GM19468 (cell line): ENCODE data around the gene FGF1.

Source experiments
- ATAC-seq: cut with Tn5 transposase; IDR thresholded peaks from one replicate; pipeline ENCODE4 v1.9.1; 2021; ENCODE audit warnings: mild to moderate bottlenecking, moderate library complexity, moderate number of reproducible peaks; ENCODE audit not compliant: unreplicated experiment; ENCODE audit errors: extremely low read depth

The FGF1 gene

DNA sequence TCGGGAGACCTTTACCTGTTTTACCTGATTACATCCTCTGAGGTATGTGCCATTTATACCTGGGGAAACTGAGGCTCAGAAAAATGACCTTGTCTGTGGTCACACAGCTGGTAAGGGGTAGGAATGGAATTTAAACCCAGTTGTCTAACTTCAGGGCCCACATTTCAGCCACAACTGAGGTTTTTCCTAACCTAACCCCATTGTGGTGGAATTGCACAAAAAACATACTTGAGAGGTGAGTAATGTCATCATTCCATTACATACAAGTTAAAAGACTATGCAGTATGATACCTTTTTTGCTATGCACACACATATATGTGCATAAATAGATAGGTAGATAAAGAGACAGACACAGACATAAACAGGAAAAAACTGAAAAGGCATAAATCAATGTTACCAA lies 14.1 kb downstream of the FGF1 start:
- ATAC-seq = no peak

DNA sequence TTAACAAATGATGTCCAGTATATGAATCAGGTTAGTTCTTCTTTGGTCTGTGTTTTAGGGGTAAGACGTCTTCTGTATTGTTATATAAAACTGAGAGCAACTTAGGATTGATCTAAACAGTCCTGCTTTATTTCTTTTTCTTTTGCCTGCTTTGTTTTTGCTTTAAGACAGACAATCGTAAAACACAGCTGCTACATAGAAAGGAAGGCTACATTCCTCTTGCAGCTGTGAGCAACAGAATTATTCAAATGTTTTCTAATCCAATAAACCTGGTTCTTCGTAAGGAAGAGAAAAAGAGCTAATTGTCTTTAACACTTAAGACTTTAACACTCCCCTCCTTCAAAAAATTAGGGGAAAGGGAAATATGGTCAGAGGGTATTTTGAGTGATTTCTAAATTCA lies 14.6 kb downstream of the FGF1 start:
- no peak for ATAC-seq

DNA sequence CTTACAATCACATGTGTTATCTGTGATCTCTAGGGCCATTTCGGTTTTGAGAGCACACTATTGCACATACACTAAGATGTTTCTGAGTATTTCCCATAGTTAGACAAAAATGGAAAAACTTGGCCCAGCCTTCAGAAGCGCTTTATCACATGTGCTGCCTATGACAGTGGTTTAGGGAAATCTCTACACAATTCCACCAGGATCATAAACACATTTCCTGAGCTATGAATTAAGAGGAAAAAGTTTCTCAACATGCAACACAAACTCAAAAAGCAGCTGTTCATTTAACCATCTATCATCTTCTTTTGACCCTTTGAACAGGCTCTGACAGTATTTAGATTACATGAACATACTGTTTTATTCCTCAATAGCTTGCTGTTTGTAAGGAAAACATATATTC lies 15.1 kb downstream of the FGF1 start:
- ATAC-seq = no peak

DNA sequence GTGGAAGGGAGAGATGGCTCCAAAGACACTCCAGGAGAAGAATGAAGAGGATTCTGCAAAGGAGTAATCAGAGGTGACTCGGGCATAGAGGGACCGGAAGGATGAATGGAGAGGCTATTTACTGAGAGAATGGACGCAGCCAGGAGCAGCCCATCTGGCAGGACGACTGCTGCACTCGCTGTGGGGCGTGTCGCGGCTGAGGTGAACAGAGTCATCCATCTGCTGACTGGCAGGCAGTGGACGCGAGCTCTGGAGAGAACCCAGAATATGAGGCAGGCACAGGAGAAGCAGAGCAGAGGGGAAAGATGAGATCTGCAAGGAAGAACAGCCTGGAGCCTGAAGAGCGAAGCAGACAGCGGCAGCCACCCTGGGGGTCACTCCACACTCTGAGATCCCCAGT lies 16.4 kb downstream of the FGF1 start:
- no peak for ATAC-seq

DNA sequence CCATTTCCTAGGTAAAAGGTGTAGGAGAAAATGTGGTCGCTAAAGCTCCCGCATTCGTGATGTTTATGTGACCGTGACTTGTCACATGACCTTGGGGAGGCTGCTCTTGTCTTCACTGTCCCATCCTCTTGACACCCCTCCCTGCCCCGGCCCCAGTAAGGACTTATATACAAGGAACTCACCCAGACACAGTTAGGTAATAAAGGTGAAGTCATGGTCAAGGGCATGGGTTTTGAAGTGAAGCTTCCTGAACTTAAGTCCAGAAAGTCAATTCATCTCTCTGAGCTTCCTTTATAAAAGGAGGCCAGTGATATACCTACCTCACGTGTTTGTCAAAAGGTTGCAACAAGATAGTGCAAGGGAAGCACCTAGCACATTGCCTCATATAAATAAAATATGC lies 17.6 kb downstream of the FGF1 start:
- ATAC-seq = no peak

DNA sequence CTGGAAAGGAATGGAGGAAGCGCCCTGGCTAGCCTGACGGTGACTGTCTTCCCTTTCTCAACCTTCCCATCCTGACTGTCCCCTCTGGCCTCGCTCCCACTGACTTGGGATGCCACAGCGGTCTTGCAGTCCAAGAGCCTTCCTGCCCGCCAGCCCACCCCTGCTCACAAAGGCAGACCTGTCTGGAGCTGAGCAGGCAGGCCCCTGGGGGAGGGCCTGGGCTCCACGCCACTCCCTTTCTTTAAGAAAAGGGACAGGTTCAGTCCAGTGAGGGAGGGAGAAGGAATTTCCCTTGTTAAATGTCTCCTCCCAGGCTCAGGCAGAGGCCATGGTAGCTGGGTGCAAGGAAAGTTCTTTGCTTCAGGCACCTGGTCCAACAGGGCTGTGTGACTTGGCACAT lies 18.1 kb downstream of the FGF1 start:
- no peak for ATAC-seq

DNA sequence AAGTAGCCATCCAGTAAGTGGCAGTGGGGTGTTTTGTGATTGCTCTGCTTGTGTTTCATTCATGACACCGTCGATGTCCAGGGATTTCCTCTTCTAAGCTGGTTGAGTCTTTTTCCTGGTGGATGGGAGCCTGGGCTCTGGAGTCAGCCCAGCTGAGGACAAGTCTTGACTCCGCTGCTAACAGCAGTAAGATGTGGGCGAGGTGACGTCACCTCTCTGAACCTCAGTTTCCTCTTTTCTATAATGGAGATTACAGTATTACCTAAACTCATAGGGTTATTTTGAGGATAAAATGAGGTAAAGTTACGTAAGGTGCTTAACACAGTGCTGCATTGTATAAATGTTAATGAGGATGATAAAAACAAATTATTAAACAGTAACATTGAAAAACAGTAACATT lies 21.3 kb downstream of the FGF1 start:
- no peak for ATAC-seq

DNA sequence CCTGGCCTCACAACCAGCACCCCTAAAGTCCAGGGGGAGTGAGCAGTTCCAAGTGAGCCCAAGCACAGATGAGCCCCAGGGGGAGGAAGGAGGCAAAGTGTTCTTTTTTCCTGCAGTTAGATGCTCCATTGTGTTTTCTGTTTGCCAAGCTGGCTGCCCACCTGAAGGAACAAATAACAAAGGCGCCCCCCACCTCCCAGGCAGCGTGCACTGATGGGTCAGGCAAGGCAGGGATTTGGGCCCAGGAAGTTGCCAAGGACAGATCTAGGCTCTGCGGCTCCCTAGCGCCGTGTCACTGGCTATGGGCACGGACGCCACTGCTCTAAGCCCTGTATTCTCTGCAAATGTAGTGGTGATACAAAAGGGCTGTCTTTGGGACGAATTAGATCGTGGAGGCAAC lies 21.8 kb downstream of the FGF1 start:
- no peak for ATAC-seq

DNA sequence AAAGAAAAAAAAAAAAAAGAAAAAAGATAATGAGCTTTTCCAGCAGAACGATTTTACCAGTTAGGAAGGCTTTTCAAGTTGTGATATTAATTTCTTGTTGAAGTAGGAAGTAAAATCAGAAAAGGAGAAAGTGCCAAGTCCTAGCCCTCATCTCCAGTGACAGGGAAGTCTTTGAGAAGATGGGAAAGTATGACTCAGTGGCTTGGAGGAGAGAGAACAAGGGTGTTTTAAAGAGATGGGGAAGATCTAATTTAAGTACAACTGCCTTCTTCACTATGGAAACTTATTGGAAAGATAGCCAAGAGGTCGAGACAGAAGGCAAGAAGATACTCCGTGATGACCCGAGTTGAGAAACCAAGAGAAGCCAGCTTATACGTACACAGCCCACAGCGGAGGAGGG lies 22.6 kb downstream of the FGF1 start:
- ATAC-seq = no peak

DNA sequence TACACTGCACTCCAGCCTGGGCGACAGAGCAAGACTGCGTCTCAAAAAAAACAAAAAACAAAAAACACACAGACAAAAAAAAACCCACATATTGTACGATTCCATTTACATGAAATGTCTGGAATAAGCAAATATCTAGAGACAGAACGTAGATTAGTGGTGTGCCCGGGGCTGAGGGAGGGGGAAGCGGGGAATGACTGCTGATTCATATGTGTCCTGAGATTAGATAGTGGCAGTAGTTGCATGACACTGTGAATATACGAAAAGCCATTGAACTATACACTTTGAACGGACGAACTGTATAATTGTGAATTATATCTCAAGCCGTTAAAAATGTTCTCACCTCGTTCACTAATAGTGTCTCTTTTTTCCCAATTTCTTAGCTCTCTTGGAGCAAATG lies 23.9 kb downstream of the FGF1 start:
- no peak for ATAC-seq

DNA sequence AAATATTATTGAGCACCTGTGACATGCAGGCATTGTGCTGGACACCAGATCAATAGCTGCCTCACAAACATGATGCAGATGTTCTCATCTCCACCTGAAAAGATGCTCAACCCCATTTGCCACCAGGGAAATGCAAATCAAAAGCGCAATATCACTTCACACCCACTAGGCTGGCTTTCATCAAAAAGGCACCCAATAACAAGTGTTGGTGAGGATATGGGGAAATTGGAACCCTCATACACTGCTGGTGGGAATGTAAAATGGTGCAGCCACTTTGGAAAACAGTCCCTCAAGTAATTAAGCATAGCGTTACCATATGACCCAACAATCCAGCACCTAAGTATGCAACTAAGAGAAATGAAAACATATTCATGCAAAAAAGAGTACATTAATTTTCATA lies 24.7 kb downstream of the FGF1 start:
- ATAC-seq = no peak

DNA sequence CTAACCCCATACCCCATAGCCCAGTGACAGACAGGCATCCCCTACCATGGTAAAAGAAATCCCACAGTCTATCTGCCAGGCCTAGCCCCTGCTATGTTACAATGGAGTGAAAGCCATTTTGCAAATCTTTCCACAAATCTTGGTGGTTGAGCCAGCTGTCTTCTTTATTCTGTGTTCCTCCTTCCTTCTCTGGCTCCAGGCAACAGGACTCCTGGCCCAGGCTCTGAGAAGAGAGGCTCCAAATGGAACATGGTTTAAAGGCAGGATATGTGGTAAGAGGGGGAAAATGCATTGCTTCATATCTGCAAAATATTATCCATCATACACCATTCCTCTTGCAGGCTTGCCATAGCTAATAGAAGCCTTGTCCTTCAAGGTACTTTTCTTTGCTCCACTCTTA lies 25.2 kb downstream of the FGF1 start:
- ATAC-seq = no peak

DNA sequence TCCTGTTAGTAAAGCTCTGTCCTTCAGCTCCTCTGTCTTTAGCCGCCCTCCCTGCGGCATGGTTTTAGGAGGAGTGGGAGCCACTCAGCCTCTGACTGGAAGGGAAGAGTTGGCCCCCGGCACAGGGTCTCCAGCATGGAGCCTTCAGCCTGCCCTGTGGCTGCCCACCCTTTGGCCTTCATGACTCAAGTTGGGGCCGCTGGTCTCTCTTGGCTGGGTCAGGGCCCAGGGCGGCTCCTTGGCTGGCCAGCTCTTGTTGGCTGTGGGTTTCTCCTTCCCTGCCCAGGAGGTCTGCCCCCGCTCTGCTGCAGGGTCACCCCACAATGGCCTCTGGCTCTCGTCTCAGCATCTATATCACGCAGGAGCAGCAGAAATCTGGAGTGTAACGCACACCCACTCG lies 25.7 kb downstream of the FGF1 start:
- ATAC-seq = no peak

DNA sequence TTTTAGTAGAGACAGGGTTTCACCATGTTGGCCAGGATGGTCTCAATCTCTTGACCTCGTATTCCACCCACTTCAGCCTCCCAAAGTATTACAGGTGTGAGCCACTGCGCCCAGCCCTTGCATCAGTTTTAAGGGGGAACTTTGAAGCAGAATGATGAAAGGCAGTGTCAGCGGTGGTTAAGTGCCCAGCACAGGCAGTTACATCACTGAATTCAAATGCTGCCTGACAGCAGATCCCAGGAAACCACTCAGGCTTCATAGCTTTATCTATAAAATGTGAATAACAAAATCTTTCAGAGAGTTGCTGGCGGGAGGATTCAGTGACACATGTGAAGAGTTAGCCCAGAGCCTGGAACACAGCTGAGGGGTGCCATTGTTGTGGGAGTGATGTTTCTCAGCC lies 26.5 kb downstream of the FGF1 start:
- no peak for ATAC-seq

DNA sequence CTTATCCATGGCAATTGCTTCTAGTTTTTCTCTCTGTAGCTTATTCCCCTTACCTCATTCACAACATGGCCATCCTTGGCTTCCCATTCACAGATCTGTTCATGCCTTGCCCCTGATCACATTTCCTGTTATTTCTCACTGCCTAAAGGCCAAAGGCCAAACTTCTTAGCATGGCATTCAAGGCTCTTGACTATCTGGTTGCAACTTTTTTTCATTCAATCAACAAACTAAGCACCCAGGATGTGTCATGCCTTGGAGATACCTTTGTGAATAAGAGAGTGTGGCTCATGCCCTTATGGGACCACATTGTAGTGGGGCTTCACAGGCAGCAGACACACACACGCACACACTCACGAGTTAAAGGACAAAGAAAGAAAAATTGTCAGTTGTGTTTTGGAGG lies 27.6 kb downstream of the FGF1 start:
- no peak for ATAC-seq

DNA sequence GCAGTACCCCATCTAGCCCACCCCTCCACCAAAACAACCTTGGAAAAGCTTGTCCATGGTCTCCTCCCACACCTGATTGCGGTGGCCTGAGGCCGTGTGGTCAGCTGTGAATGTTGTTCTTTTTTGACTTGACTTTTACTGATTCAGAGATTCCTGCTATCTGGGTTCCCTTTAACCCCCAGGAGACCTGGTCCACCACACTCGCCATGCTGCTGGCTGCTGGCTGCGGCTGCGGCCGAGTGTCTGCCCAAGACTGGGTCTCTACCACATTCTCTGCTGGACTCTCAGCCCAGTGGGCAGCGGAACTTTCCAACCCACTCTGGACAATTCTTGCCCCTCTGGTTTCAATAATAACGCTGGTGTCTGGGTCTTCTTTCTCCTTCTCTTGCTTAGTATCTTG lies 28.4 kb downstream of the FGF1 start:
- ATAC-seq = no peak

DNA sequence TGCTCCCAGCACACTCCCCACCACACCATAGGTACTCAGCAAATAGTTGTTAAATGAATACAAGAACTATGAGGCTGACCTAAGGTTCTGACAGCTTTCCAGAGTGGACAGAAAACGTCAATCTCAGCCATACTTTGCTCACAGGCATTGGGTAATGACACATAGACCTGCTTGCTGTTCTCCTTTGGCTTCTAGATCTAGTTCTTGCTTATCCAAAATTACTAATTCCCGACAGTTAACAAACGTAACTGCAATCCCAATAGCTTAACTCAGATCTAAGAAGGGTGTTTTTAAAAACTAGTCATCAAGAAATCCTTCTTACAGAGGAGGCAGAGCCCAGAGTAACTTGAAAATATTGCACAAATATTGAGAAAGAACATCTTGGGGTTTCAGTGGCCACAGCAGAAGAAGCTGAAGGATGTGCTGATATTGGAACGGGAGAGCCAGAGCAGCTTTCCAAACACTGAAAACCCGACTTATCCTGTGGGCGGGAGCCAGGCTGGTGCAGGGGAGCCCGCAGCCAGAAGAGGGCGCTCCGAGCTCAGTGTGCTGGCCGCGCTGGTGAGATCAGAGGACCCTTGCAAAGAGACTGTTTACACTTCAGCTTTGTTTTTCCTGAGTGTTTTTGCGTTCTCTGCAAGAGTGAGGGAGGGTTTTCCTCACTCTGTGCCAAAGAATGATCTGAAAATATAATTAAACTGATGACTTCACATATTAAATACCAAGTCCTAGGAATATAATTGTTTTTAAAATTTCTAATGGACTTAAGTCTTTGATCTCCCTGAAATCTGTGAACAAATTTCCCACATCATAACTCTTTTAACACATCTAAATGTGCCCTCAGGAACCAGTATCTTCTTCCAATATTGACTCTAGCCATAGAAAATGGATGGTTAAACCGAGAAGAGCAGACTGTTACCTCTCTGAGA lies 30.3 kb downstream of the FGF1 start:
- no peak for ATAC-seq

DNA sequence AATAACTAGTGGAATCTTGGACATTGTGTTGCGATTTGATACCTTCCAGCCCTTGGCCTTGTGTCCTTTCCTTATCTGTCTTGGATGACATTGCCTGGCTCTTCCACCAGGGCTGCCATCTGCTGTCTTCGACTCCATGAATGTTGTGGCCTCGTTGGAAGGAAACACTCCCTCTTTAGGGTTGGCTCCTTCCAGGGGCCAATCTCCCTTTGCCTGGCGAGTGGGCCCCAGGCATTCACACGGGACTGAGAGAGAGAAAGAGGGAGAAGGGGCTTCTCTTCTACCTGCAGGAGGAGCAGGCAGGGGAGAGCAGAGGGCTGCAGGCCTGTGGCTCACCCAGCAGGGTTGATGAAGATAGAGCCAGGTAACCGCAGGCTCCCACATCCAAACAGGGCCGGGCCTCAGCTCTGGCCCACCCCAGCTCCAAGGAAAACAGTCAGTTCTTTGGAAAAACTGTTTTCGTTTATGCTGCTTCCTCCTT lies 31.3 kb downstream of the FGF1 start:
- no peak for ATAC-seq

DNA sequence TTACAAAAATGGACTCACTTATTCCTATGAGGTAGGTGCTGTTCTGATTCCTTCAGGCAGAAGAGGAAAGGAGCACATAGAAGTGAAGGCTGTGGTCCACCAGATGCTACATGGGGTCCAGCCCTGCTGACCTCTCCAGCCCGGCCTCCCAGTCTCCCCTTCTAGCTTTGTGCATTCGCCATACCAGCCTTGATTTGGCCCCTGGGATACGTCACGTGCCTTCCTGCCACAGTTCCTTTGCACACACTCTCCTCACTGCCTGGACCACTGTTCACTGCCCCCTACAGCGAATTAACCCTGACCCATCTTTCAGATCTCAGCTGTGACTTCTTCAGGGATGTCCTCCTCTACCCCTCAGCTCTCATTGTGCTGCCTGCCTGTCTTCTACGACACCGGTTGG lies 32.6 kb downstream of the FGF1 start:
- ATAC-seq = no peak

DNA sequence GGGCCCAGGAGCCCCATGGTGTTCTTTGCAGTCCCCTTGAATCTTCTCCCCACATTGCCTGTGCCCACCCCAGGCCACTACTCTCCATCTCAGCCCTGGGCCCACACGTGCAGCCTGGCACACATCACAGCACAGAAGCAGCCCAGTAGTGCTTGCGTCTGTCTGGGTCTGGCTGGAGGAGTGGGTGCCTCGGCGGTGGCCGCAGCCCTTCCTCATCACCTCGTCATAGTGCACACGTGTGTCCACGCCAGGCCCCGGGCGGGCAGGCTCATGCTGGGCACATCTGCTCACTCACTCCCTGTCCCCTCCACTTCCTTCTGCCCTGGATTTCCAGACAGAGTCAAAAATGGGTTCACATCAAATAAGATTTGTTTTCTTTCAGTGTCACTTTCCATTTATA lies 33.3 kb downstream of the FGF1 start:
- no peak for ATAC-seq

DNA sequence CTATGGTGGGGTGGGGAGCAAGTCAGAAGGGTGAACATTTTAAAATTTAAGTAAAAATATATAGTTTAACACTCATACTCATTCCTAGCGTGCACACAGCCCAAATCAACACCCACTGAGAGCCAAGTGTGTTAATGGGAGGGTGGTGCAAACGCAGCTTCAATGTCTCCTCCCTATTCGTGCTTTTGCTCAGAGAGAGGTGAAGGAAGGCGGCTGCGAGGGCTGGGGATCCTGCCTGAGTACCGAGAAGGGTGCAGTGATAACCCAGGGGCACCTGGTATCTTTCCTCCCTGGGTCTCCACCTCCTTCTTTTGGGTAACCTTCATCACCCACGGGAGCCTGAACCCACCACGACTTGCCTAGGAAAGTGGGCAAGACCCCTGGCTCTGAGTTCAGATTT lies 35.0 kb downstream of the FGF1 start:
- ATAC-seq = no peak

DNA sequence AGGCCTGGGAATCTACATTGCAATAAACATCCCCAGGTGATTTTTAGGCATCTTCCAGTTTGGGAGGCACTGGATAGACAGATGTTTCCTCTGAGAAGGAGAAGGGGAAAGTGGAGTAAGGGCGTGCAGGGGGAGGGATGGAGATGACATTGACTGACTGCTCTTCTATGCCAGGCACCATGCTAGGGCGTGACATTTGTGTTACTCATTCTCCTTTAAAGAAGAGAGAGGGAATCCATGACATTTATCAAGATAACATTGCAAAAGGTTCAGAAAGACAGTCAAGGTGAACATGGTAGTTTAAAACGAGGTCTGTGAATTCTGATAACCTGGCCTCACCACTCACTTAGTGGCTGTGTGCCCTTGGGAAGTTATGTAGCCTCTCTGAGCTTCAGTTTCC lies 35.8 kb downstream of the FGF1 start:
- no peak for ATAC-seq
